ENCODE data around the gene SLC16A10.

The SLC16A10 gene

GRCh38 chr6:111260570-111261298 lies 173.4 kb downstream of the SLC16A10 start:
- DNase-seq (ENCODE audit: low spot score) = no peak

- DNase-seq (ENCODE audit: low spot score) = peak; percentile 47
These were observed 176.5 kb downstream of the SLC16A10 start for GRCh38 chr6:111263837-111264236.

GRCh38 chr6:111265842-111266241 lies 178.5 kb downstream of the SLC16A10 start:
- DNase-seq (ENCODE audit: low spot score) = peak; percentile 56

- DNase-seq (ENCODE audit: low spot score) = no peak
These were observed 179.0 kb downstream of the SLC16A10 start for GRCh38 chr6:111266276-111266675.

- no peak for DNase-seq (ENCODE audit: low spot score)
These were observed 180.5 kb downstream of the SLC16A10 start for GRCh38 chr6:111267764-111268333.

- DNase-seq (ENCODE audit: low spot score) = no peak
These were observed 182.2 kb downstream of the SLC16A10 start for GRCh38 chr6:111269401-111269970.

- no peak for DNase-seq (ENCODE audit: low spot score)
These were observed 182.8 kb downstream of the SLC16A10 start for GRCh38 chr6:111270121-111270520.

- DNase-seq (ENCODE audit: low spot score) = no peak
These were observed 187.4 kb downstream of the SLC16A10 start for GRCh38 chr6:111274593-111275217.

- DNase-seq (ENCODE audit: low spot score) = no peak
These were observed 189.0 kb downstream of the SLC16A10 start for GRCh38 chr6:111276335-111276734.

- DNase-seq (ENCODE audit: low spot score) = no peak
These were observed 189.4 kb downstream of the SLC16A10 start for GRCh38 chr6:111276736-111277135.

- no peak for DNase-seq (ENCODE audit: low spot score)
These were observed 190.5 kb downstream of the SLC16A10 start for GRCh38 chr6:111277819-111278218.

- DNase-seq (ENCODE audit: low spot score) = no peak
These were observed 191.4 kb downstream of the SLC16A10 start for GRCh38 chr6:111278731-111279130.

GRCh38 chr6:111280445-111280955 lies 193.2 kb downstream of the SLC16A10 start:
- no peak for DNase-seq (ENCODE audit: low spot score)
